Panc1 (cell line): ENCODE measurements around the gene KIFC3.

Source experiments
- POLR2AphosphoS5 ChIP-seq: IDR thresholded peaks from 2 replicates; pipeline ENCODE4 v1.6.1; 2012; ENCODE audit warnings: mild to moderate bottlenecking, low read depth, low read length, moderate library complexity
- TF ChIP-seq, protein P1 (sequence below): fragments of 450-650 bp; IDR thresholded peaks from 2 replicates; pipeline ENCODE4 v1.5.1; 2017; ENCODE audit warnings: mild to moderate bottlenecking

GRCh38 chr16:57834936-57835335 is 32.6 kb upstream of the KIFC3 start:
- TF ChIP-seq, protein P1, sequence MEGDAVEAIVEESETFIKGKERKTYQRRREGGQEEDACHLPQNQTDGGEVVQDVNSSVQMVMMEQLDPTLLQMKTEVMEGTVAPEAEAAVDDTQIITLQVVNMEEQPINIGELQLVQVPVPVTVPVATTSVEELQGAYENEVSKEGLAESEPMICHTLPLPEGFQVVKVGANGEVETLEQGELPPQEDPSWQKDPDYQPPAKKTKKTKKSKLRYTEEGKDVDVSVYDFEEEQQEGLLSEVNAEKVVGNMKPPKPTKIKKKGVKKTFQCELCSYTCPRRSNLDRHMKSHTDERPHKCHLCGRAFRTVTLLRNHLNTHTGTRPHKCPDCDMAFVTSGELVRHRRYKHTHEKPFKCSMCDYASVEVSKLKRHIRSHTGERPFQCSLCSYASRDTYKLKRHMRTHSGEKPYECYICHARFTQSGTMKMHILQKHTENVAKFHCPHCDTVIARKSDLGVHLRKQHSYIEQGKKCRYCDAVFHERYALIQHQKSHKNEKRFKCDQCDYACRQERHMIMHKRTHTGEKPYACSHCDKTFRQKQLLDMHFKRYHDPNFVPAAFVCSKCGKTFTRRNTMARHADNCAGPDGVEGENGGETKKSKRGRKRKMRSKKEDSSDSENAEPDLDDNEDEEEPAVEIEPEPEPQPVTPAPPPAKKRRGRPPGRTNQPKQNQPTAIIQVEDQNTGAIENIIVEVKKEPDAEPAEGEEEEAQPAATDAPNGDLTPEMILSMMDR: no peak
- TF ChIP-seq POLR2AphosphoS5: no peak
